GM19238 (cell line): ENCODE measurements around the gene ITPR2.

ENCODE experiments used
- DNase-seq: peaks from one replicate; pipeline ENCODE4 v3.0.0; 2011; ENCODE audit warnings: low spot score; ENCODE audit not compliant: insufficient read length

Gene ITPR2

DNA sequence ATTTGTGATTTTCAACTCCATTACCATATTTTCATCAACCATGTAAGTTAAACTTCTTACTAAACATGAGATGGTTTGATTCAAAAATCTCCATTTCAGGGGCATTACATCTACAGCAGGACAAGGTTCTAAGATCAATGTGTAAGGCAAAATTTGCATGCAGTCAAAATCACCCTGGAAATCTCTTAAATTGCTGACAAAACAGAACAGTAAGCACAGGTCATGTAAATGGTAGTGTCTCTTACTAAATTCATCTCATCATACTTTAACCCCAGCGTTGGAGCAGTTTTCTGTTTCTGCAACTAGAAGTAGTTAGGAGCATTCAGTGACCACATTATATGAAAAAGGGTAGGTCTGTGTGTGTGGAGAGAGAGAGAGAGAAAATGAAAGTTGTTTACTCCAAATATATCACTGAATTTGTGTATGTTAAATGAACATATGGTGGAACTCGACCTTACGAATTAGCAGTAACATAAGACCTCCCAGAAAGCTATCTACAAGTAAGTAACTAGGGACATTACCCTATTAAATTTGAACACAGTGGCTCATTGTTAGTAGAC, 410.1 kb downstream of the ITPR2 start:
- DNase-seq: no peak

DNA sequence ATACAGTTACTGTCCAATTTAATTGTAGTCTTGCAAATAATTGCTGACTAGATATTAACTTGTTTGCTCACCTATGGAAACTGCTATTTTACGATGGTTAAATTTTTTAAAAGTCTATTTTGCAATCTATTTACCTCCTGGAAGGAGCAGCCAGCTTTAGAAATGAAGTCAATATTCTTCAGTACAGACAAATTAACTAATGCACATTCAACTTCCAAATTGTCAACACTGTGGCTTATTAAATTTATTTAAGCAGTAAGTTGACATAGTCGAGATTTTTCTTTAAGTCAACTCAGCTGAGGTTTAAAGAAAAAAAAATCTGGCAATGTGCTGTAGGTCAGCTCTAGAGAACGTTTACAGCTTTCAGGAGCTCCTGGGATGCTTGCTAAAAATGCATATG, 416.4 kb downstream of the ITPR2 start:
- DNase-seq: no peak

DNA sequence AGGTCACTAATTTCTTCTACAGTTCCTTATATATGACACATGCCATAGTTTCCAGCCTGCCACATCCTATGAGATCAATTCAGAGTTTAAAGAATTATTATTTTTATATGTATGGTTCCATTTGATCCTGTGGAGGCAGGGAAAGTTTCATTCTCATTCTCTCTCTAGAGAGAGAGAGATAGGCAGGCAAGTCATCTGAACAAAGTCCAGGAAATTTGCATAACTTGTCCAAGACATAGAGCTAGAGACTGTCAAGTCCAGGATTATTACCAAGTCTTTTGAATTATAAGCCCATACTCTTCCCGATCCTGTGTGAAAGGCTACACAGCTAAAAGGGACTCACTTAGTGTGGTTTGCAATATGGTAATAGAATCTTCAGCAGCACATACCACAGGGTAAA, 422.3 kb downstream of the ITPR2 start:
- DNase-seq: no peak

DNA sequence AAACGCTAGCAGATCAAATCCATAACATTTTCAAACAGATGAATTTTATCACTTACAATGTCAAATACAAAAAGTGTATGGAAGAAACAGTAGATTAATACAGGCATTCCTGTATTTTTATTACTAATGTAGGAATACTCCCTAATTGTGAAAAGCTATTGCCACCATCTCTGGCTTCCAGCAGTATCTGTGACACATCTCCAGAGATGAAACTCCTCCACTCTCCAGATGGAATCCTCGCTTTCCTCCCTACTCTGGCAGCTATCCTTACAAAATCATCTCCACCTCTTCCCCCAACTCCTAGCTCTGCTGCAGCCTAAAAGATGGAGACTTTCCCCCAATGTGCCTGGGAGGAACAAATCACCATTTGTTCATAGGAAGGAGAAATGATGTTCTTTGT, 426.2 kb downstream of the ITPR2 start:
- no peak for DNase-seq

DNA sequence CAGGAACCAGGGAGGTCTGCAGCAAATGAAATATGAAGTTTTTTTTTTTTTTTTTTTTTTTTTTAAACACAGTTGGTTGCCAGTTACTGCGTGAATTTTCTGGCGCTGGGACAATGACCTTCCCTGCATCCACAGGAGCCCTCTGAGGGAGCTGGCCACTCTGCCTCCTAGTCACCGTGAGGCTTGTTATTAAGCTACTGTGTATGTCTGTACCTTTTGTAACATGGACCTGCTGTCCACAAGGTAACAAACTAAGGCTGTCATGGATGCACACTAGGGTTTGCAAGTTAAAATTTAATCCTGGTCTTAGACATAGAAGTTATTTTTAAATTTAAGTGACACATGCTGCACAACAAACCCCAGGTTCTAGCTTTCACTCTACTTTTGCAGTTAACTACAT, 426.6 kb downstream of the ITPR2 start:
- no peak for DNase-seq

DNA sequence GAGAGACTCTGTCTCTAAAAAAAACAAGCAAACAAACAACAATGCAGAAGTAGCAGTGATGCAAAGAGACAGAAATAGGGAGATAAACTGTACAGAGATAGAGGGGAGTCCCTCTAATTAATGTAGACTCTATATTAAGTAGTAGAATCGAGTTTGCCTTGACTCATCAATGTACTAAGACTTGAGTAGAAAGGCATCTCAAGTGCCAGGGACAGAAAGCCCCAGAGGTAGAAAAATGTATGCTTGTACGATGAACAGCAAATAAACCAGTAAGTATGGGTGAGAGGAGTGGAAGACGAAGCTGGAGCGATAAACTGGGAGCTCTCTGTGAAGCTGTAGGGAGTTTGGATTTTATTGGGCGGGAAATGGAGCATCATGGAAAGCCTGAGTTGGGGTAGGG, 429.4 kb downstream of the ITPR2 start:
- no peak for DNase-seq

DNA sequence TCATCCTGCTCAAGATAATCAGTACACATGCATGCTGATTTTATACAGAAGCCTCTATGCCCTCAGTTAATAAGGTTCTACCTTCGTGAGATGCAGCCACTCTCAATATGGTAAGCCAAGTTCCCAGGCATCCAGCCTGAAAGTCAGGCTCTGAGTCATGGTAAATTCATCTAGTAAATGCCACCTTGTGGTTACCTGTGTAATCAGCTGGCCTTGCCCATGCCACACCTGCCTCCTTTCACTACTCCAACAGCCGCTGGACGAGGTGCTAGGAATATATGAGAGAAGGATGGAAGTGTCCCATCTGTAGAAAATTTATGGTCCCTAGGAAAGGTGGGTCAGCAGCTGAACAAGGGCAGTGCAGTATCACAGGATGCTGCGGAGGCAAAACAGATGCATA, 430.3 kb downstream of the ITPR2 start:
- no peak for DNase-seq

DNA sequence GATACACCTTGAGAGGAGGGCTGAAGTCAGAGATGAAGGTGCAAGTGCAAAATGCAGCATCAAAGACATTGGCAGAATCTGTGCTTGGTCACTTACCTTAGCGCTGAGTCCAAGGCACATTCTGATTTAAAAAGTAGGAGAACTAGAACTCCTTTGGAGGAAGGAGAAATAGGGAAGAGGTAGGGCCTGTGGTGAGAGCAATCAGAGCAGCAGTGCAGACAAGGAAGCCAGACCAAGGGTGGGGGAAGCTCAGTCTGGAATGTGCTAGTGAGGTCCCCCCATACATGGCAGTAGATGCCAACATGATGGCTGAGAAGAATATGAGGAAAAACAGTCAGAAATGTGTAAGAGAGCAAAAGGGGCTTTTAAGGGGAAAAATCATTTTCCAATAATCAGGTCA, 431.1 kb downstream of the ITPR2 start:
- DNase-seq: no peak

DNA sequence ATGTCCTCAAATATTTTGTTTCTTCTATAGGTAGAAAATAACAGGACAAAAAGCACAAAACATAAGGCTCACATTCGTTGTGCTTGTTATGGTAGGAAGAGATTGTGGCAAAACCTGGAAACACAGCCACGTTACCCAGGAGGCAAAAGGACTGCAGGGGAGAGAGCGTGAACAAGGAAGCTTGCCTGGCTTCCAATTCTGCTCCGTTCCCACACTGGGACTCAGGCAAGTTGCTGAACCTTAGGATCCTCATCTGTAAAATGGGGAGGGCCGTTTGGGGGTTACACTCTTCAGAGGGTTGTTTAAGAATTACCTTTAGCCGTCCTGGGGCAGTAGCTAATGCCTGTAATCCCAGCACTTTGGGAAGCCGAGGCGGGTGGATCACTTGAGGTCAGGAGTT, 432.4 kb downstream of the ITPR2 start:
- no peak for DNase-seq

DNA sequence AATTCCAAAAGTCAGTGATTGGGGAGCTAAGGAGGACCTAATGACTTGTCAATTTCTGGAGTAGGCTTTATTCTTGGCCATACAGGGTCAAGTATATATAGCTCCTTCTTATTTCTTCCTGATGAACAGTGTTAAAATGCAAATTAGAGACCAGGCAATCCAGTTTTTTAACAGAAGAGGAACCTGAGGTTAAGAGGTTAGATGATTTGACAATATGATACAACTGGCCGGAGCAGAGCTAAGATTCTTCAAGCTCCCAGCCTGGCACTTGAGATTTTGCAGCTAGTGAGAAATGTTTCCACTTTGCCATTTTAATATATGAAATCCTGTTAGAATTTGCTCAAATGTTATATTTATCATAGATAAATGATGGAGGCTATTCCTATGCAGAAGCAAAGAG, 433.6 kb downstream of the ITPR2 start:
- no peak for DNase-seq

DNA sequence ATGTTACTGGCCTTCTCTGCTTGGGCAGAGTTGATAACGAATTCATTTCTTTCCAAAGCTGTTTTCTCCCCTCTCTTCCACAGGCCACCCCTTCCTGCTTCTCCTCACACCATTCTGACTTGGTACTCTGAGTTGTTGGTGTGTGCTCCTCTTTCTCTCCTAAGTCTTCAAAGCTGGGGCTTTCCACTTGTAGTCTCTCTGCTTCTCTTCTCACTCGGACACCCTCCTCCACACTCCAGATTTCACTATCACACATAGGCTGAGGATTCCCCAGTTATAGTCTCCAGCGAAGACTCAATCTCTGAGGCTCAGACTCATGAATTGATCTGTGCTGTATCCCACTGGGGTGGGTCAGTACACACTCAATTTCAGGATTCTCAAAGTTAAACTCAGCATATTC, 436.6 kb downstream of the ITPR2 start:
- no peak for DNase-seq

DNA sequence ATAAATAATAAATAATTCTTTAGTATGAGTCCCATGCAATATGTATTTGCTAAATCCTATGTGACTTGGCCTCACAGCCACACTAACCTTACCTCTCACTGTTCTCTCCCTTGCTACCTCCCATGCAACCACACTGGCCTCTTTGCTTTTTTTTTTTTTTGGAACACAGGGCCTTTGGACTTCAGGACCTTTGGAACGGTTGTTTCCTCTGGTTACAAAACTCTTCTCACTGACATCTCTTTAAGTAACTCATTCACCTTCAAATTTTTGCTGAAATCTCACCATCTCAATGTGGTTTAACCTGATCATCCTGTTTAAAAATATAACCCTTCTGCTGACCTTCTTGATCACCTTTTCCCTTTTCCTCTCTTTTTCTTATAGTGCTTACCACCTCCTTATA, 443.7 kb downstream of the ITPR2 start:
- no peak for DNase-seq

DNA sequence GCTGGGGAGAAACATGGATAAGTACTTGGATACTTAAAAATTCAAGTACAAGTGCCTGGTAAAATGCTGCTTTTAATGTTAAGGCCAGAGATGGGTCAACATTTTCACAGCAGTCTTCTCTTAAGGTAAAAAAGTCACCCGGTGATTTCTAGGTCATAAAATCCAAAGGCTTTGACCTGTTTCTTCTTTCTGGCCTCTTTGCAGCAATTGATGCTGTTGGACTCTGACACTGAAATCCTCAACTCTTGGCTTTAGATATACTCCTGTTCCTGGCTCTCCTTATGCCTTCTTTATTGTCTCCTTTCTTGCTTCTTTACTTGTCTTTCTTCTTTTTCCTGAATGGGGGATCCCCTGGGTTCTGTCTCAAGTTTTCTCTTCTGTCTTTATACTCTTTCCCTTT, 448.5 kb downstream of the ITPR2 start:
- no peak for DNase-seq

DNA sequence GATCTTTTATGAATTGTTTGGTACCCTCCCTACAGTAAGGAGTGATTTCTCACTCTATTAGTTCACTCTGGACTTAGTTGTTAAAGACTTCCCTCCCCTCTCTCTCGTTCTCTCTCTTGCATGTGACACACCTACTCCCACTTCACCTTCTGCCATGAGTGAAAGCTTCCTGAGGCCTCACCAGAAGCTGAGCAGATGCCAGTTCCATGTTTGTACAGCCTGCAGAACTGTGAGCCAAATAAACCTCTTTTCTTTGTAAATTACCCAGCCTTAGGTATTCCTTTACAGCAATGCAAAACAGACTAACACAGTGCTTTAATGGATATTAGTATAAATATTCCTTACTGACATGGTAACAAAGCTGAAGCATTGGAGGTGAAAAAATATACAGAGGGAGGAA, 450.0 kb downstream of the ITPR2 start:
- DNase-seq: no peak

DNA sequence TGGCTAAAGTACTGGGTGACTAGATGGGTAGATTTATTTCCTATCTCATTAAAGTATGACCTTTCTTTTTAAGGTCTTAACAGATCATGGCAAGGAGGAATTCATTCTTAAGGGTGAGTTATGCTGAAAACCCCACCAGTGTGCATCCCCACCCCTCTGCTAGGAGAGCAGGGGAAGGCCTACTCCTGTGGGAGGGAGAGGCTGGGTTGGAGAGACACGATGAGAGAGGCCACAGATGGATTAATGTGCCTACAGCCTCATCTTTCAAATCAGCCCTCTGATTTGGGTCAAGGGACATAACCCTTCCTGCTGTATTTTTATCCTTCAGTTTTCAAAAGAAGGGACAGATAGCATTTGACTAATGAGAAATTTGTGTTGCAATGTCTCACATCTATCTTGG, 452.1 kb downstream of the ITPR2 start:
- DNase-seq: no peak

DNA sequence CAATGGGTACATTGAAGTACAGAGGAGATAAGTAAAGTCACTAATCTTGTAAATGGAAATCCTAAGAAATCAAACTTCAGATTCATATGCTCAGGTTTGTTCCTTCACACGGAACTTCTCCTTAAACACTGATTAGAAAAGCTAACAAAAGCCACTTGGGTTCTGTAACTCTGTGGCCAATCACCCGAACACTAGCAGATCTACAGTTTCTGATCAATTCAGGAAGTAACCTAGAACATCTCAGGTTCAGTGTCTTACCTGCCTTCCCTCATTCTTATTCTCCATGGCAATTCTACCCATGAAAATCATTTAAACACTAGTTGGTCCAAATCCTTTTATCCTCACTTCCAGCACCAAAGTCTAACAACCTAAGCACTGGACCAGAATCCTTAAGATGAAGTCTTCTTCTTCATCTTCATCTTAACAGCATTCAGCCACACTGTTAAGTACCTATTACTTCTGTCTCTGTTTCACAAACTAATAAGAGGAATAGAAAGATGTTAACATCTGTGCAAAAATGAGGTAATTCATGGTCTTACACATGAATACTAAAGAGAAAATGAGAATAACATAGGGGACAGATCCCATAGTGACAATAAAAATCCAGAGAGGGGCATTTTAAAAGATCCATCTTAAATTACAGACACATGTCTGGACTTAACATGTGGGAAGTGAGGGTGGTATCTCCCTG, 453.1 kb downstream of the ITPR2 start:
- DNase-seq: no peak

DNA sequence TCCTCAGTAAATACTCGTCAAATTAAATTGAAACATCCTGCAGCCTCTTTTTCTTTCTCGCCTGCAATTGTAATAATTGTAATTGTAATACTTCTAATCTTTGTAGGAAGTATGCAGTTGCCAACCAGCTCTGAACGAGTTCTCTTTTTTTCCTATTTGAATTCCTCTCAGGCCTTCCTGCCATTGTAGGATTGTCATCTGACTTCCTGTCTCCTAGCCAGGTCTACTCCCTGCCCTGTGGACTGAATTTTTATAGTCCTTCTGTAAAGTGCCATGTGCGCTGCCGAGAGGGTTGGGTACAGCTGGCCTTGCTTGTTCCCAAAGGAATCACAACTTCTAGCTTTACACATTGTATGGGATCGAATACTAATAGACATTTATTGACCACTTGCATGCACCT, 454.3 kb downstream of the ITPR2 start:
- DNase-seq: no peak

DNA sequence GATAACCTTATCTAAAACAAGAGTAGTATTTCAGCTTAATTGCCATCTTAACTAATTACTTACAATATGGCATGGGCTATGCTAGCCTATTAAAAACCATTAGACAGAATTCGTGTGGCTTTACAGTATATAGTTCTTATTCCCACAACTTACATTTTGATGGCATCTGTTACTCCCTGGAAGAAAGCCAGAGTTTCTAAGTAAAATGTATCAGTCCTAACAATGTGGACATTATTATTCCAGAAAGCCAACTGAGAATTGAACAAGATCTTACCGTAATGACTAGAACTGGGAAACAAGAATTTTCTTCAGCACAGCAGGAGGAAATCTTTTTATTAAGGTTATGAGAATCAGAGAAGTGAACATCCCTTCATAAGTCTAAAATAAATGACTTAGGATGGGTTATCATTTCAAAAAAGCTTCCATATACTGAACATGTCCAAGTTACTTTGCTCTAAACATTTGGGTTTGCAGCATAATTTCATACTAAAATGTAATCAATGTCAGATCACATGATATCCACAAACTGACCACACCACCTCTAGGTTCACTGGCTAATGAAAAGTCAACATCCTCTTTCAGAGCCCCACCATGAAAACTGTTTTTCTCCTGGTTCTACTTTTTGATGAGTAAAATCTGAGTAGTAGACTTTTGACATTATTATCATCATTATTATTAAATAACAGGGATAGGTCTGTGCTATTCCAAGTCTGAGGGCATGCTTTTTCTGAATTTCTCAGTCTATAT, 457.9 kb downstream of the ITPR2 start:
- no peak for DNase-seq

DNA sequence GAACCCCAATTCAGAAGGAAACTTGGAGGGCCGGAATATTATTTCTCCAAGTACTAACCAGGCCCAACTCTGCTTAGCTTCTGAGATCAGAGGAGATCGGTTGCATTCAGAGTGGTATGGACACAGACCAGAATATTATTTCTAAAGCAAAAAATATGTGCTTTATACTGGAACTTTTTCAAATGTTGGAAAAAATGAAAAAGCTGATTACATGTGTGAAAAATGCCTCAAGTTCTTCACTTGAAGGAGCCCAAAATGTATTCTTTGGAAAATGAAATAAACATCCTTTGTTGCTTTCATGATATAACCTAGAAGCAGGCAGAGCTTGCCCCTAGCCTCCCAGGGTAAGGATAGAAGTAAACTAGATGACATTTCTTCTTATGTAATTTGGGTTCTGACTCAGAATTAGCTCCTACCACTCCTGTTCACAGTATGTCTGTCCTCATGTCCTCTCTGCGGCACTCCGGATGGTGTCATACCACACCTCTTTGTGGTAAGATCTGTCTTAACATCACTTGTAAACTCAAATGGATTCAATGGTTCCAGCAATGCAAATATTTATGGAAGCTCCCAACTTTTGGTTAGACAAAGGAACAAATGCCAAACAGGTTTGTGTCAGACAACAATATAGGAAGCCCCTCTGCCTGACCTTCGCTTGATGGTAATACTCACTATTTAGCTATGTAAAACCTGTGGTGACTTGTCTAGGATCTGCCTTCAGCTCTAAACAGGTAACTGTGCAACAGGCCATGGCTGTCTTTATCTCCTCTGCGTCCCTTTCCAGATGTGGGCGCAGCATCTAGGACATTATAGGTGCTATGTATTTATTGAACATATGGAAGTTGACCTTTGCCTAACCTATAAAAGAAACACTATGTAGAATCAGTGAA, 459.1 kb downstream of the ITPR2 start:
- no peak for DNase-seq

DNA sequence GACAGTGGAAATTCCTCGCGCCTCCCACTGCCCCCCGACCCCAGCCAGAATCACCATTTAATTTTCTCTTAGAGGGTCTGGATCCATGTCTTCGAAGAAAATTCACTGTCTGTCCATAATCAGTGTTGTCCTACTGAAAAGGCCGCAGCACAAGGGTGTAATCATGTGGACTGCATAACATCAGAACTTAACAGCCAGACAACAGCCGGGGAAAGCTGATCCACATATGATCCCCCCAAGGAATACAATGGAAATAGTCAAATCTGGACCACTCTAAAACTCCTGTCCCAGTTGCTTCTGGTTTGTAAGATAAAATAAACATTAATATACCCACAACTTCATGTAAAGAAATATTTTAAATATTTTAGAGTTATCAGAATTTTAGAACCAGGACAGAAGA, 460.1 kb downstream of the ITPR2 start:
- DNase-seq: no peak

DNA sequence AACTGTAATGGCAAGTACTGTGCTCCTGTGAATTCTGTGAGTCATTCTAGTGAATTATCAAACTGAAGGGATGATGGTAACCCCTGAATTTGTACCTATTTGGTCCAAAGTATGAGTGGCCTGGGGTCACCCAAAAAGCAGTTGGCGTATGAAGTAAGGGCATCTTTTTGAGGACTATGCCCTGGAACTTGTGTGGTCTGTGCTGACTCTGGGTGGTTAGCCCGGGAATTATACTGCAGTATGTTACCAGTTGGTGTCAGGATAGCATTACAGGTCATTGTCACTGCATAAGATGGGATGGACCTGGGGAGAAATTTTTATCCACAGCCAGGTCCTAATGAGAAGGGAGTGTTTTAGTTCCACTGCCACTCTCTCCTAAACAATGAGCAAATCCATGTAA, 462.9 kb downstream of the ITPR2 start:
- DNase-seq: no peak

DNA sequence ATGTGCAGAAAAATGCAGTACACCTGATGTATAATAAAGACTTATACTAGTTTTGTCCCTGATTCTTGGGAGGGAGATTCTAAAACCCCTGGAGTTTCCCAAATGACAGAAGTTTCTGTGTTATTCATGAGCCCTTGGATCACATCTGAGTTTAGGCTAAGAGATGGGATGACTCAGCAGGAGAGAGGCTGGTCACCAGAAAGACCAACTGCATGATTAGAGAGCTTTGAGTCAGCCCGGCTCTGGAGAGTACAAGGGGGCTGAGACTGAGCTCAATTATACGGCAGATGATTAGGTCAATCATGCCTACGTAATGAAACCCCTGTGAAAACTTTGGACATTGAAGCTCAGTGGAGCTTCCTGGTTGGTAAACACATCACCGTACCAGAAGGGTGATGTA, 463.4 kb downstream of the ITPR2 start:
- no peak for DNase-seq
